ENCODE data around the gene PKNOX2. TPM values are rescaled to one million over a fixed set of nuclear protein-coding genes. Genes with fewer than 3 reads are reported as not detected.

Gene PKNOX2
- total and polyA plus RNA-seq, 4 donors: 3.1 to 10.6 (median 7.9) TPM

DNA sequence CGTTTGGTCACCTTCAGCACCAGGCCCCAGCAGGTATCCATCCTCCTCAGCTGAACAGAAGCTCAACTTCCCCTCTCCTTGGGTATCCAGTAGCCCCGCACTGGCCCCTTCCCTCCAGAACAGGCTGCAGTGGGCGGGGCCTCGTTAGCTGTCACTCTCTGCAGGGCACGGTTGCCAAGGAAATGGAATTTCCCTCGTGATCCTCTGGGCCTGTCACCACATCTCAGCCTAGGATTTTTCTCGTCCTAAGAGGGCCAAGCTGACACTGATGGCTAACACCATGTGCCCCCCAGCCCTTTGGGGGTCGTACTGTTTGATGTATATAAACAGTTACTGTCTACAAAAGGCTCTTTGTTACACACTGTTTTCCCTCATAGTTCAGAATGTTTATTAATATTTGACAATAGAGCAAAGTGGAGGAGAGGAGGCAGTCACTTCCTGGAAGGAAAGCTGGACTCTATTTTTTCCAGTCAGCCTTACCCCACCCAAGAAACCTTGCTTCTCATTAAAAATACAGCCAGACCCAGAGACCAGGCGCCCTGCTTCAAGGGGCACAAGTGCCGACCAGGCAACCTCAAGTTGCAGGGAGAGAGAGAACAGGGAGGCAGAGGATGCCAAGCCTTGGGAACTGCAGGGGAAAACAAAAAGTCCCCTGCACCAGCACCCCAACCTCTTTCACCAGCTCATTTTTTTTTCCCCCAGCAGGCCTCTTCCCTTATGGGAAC is 287.0 kb downstream of the PKNOX2 start:
- Histone ChIP-seq H3K27me3 (ENCODE audit: control insufficient read depth in 3 of 3, insufficient read depth in 3 of 3, low read length in 2 of 3) (no peaks in the 10 kb centered on the region), H3K36me3 (ENCODE audit: control insufficient read depth in 4 of 4, insufficient read depth in 4 of 4, low read length in 4 of 4) (peaks cover 0 to 6% (median 0%) of the 10 kb centered on the region in 4 donors), H3K9ac (ENCODE audit: insufficient read depth in 1 of 2, low read length in 2 of 2) (no peak overlapping the region), H3K4me1 (ENCODE audit: control insufficient read depth in 5 of 5, insufficient read depth in 5 of 5, low read length in 5 of 5) (peaks cover 8 to 15% (median 10%) of the 10 kb centered on the region in 5 donors), H3K4me3 (no peak overlapping the region), H3K9me3 (ENCODE audit: control insufficient read depth in 4 of 4, insufficient read depth in 3 of 4, low read length in 3 of 4) (no peaks in the 10 kb centered on the region), H3K27ac (ENCODE audit: low read depth in 1 of 2, low read length in 1 of 2) (peak overlapping the region; percentile 58 to 84)
- 21 to 25% methylated on average over 10 of the region's 10 CpGs for WGBS, 2 donors
- ATAC-seq (ENCODE audit: insufficient read depth, low FRiP score) (peak; percentile 28), DNase-seq (peak; percentile 80 to 85 (median 85))
- TF ChIP-seq, protein P1, sequence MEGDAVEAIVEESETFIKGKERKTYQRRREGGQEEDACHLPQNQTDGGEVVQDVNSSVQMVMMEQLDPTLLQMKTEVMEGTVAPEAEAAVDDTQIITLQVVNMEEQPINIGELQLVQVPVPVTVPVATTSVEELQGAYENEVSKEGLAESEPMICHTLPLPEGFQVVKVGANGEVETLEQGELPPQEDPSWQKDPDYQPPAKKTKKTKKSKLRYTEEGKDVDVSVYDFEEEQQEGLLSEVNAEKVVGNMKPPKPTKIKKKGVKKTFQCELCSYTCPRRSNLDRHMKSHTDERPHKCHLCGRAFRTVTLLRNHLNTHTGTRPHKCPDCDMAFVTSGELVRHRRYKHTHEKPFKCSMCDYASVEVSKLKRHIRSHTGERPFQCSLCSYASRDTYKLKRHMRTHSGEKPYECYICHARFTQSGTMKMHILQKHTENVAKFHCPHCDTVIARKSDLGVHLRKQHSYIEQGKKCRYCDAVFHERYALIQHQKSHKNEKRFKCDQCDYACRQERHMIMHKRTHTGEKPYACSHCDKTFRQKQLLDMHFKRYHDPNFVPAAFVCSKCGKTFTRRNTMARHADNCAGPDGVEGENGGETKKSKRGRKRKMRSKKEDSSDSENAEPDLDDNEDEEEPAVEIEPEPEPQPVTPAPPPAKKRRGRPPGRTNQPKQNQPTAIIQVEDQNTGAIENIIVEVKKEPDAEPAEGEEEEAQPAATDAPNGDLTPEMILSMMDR (IDR thresholded peaks at IDR 0.05; ENCODE audit: control extremely low read depth, extremely low read depth): no peak

- Histone ChIP-seq H3K9me3 (ENCODE audit: control insufficient read depth in 4 of 4, insufficient read depth in 3 of 4, low read length in 3 of 4) (no peaks in the 10 kb centered on the region), H3K4me1 (ENCODE audit: control insufficient read depth in 5 of 5, insufficient read depth in 5 of 5, low read length in 5 of 5) (peaks cover 8 to 15% (median 10%) of the 10 kb centered on the region in 5 donors), H3K27ac (ENCODE audit: low read depth in 1 of 2, low read length in 1 of 2) (peak overlapping the region; percentile 58 to 84), H3K27me3 (ENCODE audit: control insufficient read depth in 3 of 3, insufficient read depth in 3 of 3, low read length in 2 of 3) (no peaks in the 10 kb centered on the region), H3K4me3 (no peak overlapping the region), H3K36me3 (ENCODE audit: control insufficient read depth in 4 of 4, insufficient read depth in 4 of 4, low read length in 4 of 4) (peaks cover 0 to 6% (median 0%) of the 10 kb centered on the region in 4 donors), H3K9ac (ENCODE audit: insufficient read depth in 1 of 2, low read length in 2 of 2) (no peak overlapping the region)
- 81 to 94% methylated on average over 7 of the region's 7 CpGs for WGBS, 2 donors
- TF ChIP-seq, protein P1 (IDR thresholded peaks at IDR 0.05; ENCODE audit: control extremely low read depth, extremely low read depth): no peak
- ATAC-seq (ENCODE audit: insufficient read depth, low FRiP score): no peak
- DNase-seq: no peak
Observed at GRCh38 chr11:125452125-125452470, 287.5 kb downstream of the PKNOX2 start.

DNA sequence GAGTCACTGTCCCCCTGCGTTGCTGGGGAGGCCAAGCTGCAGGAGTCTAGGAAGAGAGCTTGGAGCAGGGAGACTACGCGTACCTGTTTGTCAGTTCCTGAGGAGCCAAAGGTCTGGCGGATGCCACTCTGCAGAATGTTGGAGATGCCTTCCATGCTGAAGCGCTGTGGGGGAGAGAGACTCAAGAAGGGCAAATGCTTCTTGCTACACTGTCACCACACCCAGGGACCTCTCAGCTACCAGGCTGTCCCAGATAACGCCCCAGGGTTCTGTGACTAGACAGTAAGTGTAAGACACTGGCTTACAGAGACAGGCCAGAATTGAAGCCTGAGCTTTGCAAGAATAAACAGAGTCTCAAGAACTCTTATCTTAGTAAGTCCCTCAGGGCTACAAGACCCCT is 289.5 kb downstream of the PKNOX2 start:
- Histone ChIP-seq H3K36me3 (ENCODE audit: control insufficient read depth in 4 of 4, insufficient read depth in 4 of 4, low read length in 4 of 4) (peaks cover 0 to 6% (median 0%) of the 10 kb centered on the region in 4 donors), H3K27me3 (ENCODE audit: control insufficient read depth in 3 of 3, insufficient read depth in 3 of 3, low read length in 2 of 3) (no peaks in the 10 kb centered on the region), H3K4me3 (no peak overlapping the region), H3K27ac (ENCODE audit: low read depth in 1 of 2, low read length in 1 of 2) (no peak overlapping the region), H3K9ac (ENCODE audit: insufficient read depth in 1 of 2, low read length in 2 of 2) (no peak overlapping the region), H3K9me3 (ENCODE audit: control insufficient read depth in 4 of 4, insufficient read depth in 3 of 4, low read length in 3 of 4) (no peaks in the 10 kb centered on the region), H3K4me1 (ENCODE audit: control insufficient read depth in 5 of 5, insufficient read depth in 5 of 5, low read length in 5 of 5) (peaks cover 9 to 23% (median 12%) of the 10 kb centered on the region in 5 donors)
- WGBS, 2 donors: 87 to 94% methylated on average over 6 of the region's 6 CpGs
- TF ChIP-seq, protein P1 (IDR thresholded peaks at IDR 0.05; ENCODE audit: control extremely low read depth, extremely low read depth): no peak
- no peak for DNase-seq
- no peak for ATAC-seq (ENCODE audit: insufficient read depth, low FRiP score)

Measured in lung (tissue), 12 donors.